GM12892 (cell line): ENCODE data around the gene SPATA46.

Experiments
- POLR2A ChIP-seq: IDR thresholded peaks from 2 replicates; pipeline ENCODE4 v1.6.1; 2011; ENCODE audit warnings: low read depth, low read length, control low read depth
- POLR2AphosphoS5 ChIP-seq: IDR thresholded peaks from 2 replicates; pipeline ENCODE4 v1.6.1; 2011; ENCODE audit warnings: low read depth, low read length, control low read depth
- TAF1 ChIP-seq: IDR thresholded peaks from 2 replicates; pipeline ENCODE4 v1.6.1; 2011; ENCODE audit warnings: low read depth, mild to moderate bottlenecking, control low read depth, low read length, borderline replicate concordance

DNA sequence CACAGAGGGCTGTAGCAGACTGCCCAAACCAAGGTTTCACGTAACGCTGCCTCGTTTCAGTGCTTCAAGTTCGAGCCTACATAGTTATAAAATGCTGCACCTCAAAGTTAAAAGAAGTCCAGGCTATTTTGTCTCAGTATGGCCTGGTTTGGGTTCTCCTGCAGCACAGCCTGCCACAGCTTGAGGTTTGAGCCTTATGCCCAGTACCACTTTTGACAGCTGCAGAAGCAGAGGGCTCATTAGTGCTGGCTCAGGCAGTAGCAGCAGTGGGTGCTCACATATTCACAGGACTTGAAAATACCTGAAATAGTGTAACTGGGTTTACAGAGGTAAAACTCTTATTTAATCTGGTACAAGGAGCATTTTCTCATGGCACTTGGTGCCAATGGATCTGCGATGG, 15.3 kb downstream of the SPATA46 start:
- TF ChIP-seq POLR2A (no peak), POLR2AphosphoS5 (no peak), TAF1 (no peak)
